HG02840 (cell line): ENCODE results near the gene ABAT.

Experiments
- ATAC-seq: cut with Tn5 transposase; IDR thresholded peaks from one replicate; pipeline ENCODE4 v1.9.1; 2021; ENCODE audit warnings: mild to moderate bottlenecking, moderate library complexity, moderate number of reproducible peaks; ENCODE audit not compliant: unreplicated experiment, low FRiP score

ABAT gene

GRCh38 chr16:8714807-8715206 lies 40.4 kb downstream of the ABAT start:
- no peak for ATAC-seq

GRCh38 chr16:8716052-8716451 lies 41.6 kb downstream of the ABAT start:
- ATAC-seq, result no peak

- no peak for ATAC-seq
These were observed 42.2 kb downstream of the ABAT start for GRCh38 chr16:8716592-8716991.

GRCh38 chr16:8717469-8717868 lies 43.1 kb downstream of the ABAT start:
- no peak for ATAC-seq

- no peak for ATAC-seq
These were observed 43.5 kb downstream of the ABAT start for GRCh38 chr16:8717892-8718415.

- no peak for ATAC-seq
These were observed 44.6 kb downstream of the ABAT start for GRCh38 chr16:8718851-8719680.

GRCh38 chr16:8720080-8720966 lies 45.9 kb downstream of the ABAT start:
- no peak for ATAC-seq

- ATAC-seq, result no peak
These were observed 46.5 kb downstream of the ABAT start for GRCh38 chr16:8720967-8721308.

- ATAC-seq, result no peak
These were observed 47.1 kb downstream of the ABAT start for GRCh38 chr16:8721336-8722024.

GRCh38 chr16:8722025-8722348 lies 47.6 kb downstream of the ABAT start:
- ATAC-seq, result no peak

- no peak for ATAC-seq
These were observed 51.2 kb downstream of the ABAT start for GRCh38 chr16:8725513-8726178.

GRCh38 chr16:8727131-8727806 lies 52.9 kb downstream of the ABAT start:
- ATAC-seq, result no peak

GRCh38 chr16:8727857-8728618 lies 53.6 kb downstream of the ABAT start:
- ATAC-seq, result no peak

- ATAC-seq, result no peak
These were observed 55.4 kb downstream of the ABAT start for GRCh38 chr16:8729779-8730334.

- no peak for ATAC-seq
These were observed 56.0 kb downstream of the ABAT start for GRCh38 chr16:8730335-8730915.

- no peak for ATAC-seq
These were observed 59.6 kb downstream of the ABAT start for GRCh38 chr16:8733849-8734540.

GRCh38 chr16:8735574-8735973 lies 61.2 kb downstream of the ABAT start:
- no peak for ATAC-seq

GRCh38 chr16:8736123-8736668 lies 61.8 kb downstream of the ABAT start:
- ATAC-seq, result no peak
